Testis (tissue), 3 donors: ENCODE data around the gene ZNF223. TPM values are rescaled to one million over a fixed set of nuclear protein-coding genes. Genes with fewer than 3 reads are reported as not detected.

Source experiments
- DNase-seq: peaks from one replicate; pipeline ENCODE4 v3.0.0-alpha.2; 2019
- H3K27ac ChIP-seq, 2 donors: fragments of 200-600 bp; sonication (generic); one replicate each; pipeline ENCODE4 v1.5.1; 2019
- H3K27me3 ChIP-seq: fragments of 200-600 bp; sonication (generic); one replicate; pipeline ENCODE4 v1.5.1; 2019
- H3K36me3 ChIP-seq: fragments of 200-600 bp; sonication (generic); one replicate; pipeline ENCODE4 v1.5.1; 2017; ENCODE audit warnings: low read depth; ENCODE audit errors: missing control alignments
- H3K4me1 ChIP-seq: fragments of 200-600 bp; sonication (generic); one replicate; pipeline ENCODE4 v1.5.1; 2019
- H3K4me3 ChIP-seq, 2 donors: fragments of 200-600 bp; sonication (generic); one replicate each; pipeline ENCODE4 v1.5.1; 2017 to 2019
- H3K9me3 ChIP-seq: fragments of 200-600 bp; sonication (generic); one replicate; pipeline ENCODE4 v1.5.1; 2017
- POLR2A ChIP-seq: fragments of 450-650 bp; IDR thresholded peaks from one replicate; pipeline ENCODE4 v1.6.1; 2017; ENCODE audit warnings: antibody characterized with exemption, mild to moderate bottlenecking, moderate library complexity
- WGBS, 2 donors: methylation state at CpG; one replicate each; pipeline ENCODE4 v1.1.5; 2018; 5-methylcytosine and 5-hydroxymethylcytosine counted together
- intact Hi-C: fragments of 100-400 bp; cut with DNase I; formaldehyde crosslinking; loops from one replicate; pipeline ENCODE4 v1.15.1; 2023; ENCODE audit warnings: low total_unique reads
- polyA plus RNA-seq: library from polyadenylated mRNA; stranded (reverse); fragments of 350-450 nt; fragmentation: Illumina TruSeq; extraction: RNeasy Lipid Tissue Mini Kit (QIAGEN cat#74804); gene quantifications from one replicate; pipeline ENCODE4 v1.2.3, GENCODE V29; 2014; ENCODE audit warnings: low read depth, low replicate concordance; ENCODE audit not compliant: insufficient read depth
- small RNA-seq, 2 donors: library from RNA; depleted of rRNA; stranded (forward); fragments of <200 nt; gene quantifications; one replicate each; pipeline ENCODE3, GENCODE V24; 2016
- total RNA-seq, 2 donors: library from RNA; depleted of rRNA; stranded (reverse); fragments of >200 nt; gene quantifications; one replicate each; pipeline ENCODE4 v1.2.3, GENCODE V29; 2016
- TF ChIP-seq, protein P1 (sequence below), 3 experiments: fragments of 450-650 bp in 2 of 3; fragments of 200-600 bp in 1 of 3; sonication (generic) in 1 of 3; IDR thresholded peaks; one replicate each; pipeline ENCODE4 v1.5.1; 2016 to 2019; ENCODE audit warnings: antibody characterized with exemption in 3 of 3, mild to moderate bottlenecking in 2 of 3, moderate library complexity in 1 of 3

Gene ZNF223
- total and polyA plus RNA-seq, 3 donors from 2014 or later: 4.5 to 6.1 (median 4.8) TPM

DNA sequence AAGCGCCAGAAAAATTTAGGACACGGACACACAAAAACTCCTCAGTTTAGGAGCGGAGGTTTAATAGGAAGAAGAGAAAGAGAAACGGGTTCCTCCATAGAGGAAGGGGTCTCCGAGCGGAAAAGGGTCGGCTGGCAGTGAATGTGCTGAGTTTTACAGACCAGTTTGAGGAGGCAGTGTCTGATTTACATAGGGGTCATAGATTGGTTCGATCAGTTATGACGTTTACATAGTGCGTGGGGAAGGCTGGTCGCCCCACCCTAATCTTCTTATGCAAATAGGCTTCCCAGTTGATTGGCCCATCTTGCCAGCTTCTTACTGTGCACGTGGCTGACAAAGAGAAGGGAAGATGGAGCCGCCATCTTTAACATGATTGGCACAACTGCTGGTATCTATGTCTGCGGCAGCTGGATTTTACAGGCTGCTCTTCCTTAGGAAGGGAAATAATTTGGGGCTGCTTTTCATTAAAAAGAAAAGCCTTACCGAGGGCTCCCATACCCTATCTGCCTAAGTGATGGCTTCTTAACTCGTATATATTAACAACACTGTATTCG lies 60.2 kb downstream of the ZNF223 start:
- peaks cover 11% of the 10 kb centered on the region for H3K4me1 ChIP-seq
- TF ChIP-seq POLR2A: no peak
- TF ChIP-seq, protein P1, sequence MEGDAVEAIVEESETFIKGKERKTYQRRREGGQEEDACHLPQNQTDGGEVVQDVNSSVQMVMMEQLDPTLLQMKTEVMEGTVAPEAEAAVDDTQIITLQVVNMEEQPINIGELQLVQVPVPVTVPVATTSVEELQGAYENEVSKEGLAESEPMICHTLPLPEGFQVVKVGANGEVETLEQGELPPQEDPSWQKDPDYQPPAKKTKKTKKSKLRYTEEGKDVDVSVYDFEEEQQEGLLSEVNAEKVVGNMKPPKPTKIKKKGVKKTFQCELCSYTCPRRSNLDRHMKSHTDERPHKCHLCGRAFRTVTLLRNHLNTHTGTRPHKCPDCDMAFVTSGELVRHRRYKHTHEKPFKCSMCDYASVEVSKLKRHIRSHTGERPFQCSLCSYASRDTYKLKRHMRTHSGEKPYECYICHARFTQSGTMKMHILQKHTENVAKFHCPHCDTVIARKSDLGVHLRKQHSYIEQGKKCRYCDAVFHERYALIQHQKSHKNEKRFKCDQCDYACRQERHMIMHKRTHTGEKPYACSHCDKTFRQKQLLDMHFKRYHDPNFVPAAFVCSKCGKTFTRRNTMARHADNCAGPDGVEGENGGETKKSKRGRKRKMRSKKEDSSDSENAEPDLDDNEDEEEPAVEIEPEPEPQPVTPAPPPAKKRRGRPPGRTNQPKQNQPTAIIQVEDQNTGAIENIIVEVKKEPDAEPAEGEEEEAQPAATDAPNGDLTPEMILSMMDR (IDR thresholded peaks at IDR 0.05): no peak
- DNase-seq: peak; percentile 82
- H3K9me3 ChIP-seq: no peaks in the 10 kb centered on the region
- H3K27ac ChIP-seq: peak overlapping the region in 1 of 2 donors; percentile 38
- peak overlapping the region; percentile 72 to 90 for H3K4me3 ChIP-seq
- H3K27me3 ChIP-seq: no peaks in the 10 kb centered on the region
- intact Hi-C loops: loop anchor here (10.0 kb wide), 1 partner anchor 57 kb away; the partner anchor contains the start of gene ZNF223
- 9 to 14% methylated on average over 17 of the region's 17 CpGs for WGBS, 2 donors
- no peaks in the 10 kb centered on the region for H3K36me3 ChIP-seq

DNA sequence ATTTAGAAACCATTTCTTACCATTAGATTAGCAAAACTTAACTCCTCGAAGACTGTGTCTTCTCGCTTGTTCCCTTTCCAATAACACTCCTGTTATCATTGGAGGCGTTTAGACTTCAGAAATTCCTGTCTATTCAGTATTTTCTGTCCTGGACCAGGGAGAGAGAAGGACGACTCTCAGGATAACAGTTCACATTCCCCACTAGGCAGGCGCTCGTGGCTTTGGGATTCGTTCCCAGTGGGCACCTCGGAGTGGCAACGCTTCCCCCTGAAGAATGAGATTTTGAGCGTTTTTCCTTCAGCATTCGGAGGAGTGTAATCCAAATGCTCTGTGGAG lies 60.9 kb downstream of the ZNF223 start:
- Histone ChIP-seq H3K36me3 (no peaks in the 10 kb centered on the region), H3K4me1 (peaks cover 11% of the 10 kb centered on the region), H3K9me3 (no peaks in the 10 kb centered on the region), H3K4me3 (peak overlapping the region; percentile 72 to 90), H3K27ac (peak overlapping the region; percentile 14 to 38), H3K27me3 (no peaks in the 10 kb centered on the region)
- no peak for TF ChIP-seq POLR2A
- TF ChIP-seq, protein P1 (IDR thresholded peaks at IDR 0.05): no peak
- no peak for DNase-seq
- WGBS, 2 donors: 0 to 1% methylated on average over 11 of the region's 11 CpGs
- intact Hi-C loops: loop anchor here (10.0 kb wide), 1 partner anchor 58 kb away; the partner anchor contains the start of gene ZNF223

DNA sequence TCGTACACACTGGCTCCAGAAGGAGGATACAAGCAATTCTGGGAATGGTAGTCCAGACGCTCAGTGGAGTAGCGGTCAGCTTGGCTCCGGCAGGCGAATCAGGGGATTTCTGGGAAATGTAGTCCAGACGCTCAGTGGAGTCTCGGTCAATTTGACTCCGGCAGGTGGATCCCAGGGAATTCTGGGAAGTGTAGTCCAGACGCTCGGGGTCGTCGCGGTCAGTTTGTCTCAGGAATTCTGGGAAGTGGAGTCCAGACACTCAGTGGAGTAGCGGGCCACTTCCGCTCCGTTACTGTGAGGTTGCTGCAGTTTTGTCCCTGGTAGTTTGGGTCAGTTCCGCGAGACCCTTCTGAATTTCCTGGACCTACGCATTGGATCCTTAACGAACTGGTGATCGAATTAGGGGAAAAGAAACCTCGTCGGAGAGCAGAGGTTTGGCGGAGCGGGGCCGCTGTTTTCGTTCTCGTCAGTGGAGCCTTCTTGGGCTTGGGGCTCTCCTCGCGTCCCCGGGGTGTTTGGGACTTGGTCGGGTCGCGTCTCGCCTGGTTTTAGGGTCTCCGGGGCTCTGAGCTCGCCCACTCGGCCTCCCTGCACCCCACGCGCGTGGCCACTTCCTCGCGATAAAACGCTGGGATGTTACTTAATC lies 61.4 kb downstream of the ZNF223 start, which contains the start of gene ZNF225:
ZNF225 (plus strand) TSS at position 262 of the 646 bp plus-strand sequence. CDS start 2,429 bp downstream, outside the sequence.
- H3K27ac ChIP-seq: peak within 1 kb of the TSS; percentile 36 to 59
- H3K4me3 ChIP-seq: peak within 1 kb of the TSS; percentile 72 to 90
- peaks cover 11% of the 10 kb centered on the region for H3K4me1 ChIP-seq
- 0 to 1% methylated on average over 16 to 41 of the region's 44 CpGs for WGBS, 2 donors
- no peaks in the 10 kb centered on the region for H3K36me3 ChIP-seq
- no peaks in the 10 kb centered on the region for H3K9me3 ChIP-seq
- DNase-seq: peak; percentile 99
- no peak for TF ChIP-seq POLR2A
- TF ChIP-seq, protein P1 (IDR thresholded peaks at IDR 0.05): no peak
- no peaks in the 10 kb centered on the region for H3K27me3 ChIP-seq
- intact Hi-C loops: loop anchor here (10.0 kb wide), 1 partner anchor 58 kb away; the partner anchor contains the start of gene ZNF223

DNA sequence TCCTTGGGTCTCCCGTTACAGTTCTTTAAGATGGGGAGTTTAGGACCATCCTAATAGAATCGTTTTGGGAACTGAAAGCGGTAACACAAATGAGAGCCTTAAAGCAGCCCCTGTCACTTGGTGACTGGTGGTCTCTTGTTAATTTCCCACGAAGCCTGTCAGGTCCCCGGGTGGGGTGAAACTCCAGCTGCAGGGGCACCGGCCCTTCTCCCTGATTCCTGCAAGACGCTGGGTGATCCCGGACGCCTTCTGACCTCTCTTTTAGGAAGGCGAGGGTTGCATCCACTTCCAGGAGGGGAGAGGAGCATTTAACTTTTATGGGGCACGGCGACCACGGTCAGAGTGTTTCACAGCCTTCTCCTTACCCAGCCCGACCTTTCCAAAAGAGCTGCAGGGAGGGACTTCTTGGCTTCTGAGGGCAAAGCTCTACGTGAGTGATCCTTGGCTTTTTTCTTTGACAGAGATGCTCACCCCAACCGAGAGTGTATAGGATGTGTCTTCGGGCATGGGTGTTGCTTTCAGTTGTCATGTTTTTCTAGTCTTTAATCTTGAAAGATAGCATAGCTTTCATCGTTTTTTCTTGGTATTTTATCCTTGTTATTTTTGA lies 62.1 kb downstream of the ZNF223 start:
- intact Hi-C loops: loop anchor here (10.0 kb wide), 1 partner anchor 59 kb away; the partner anchor contains the start of gene ZNF223
- 3% methylated on average over 13 to 18 of the region's 18 CpGs for WGBS, 2 donors

More for the DNA sequence above, 62.1 kb downstream of the ZNF223 start:
- H3K27ac ChIP-seq: peak overlapping the region; percentile 36 to 59
- H3K4me1 ChIP-seq: peaks cover 11% of the 10 kb centered on the region
- no peaks in the 10 kb centered on the region for H3K9me3 ChIP-seq
- H3K27me3 ChIP-seq: no peaks in the 10 kb centered on the region
- peak overlapping the region; percentile 72 to 90 for H3K4me3 ChIP-seq
- TF ChIP-seq POLR2A: no peak
- TF ChIP-seq, protein P1 (IDR thresholded peaks at IDR 0.05): no peak
- DNase-seq: peak; percentile 37
- H3K36me3 ChIP-seq: no peaks in the 10 kb centered on the region

Small RNA genes within 50 kb of the gene (small RNA-seq; reads per million reads assigned to genes)
- 0 reads per million in 2 donors for gene RNU6-902P

Other genes starting within 250 kb of the ZNF223 start
- 10 to 100 TPM in 1 of 2 donors, 1 to 10 TPM in 1; 4.9 to 14.7 TPM for gene LYPD5, start 249.6 kb upstream of the ZNF223 start, total RNA-seq
- gene LYPD5, start 249.6 kb upstream of the ZNF223 start, polyA plus RNA-seq: 12.6 TPM
- 10 to 100 TPM in 1 of 2 donors, 1 to 10 TPM in 1; 6.9 to 10.7 TPM for gene ZNF283, start 224.7 kb upstream of the ZNF223 start, total RNA-seq
- gene ZNF283, start 224.7 kb upstream of the ZNF223 start, polyA plus RNA-seq: 2.9 TPM
- 10 to 100 TPM in 1 of 2 donors, 1 to 10 TPM in 1; 5.4 to 12.0 TPM for gene ZNF404, start 168.1 kb upstream of the ZNF223 start, total RNA-seq
- 4.6 TPM for gene ZNF404, start 168.1 kb upstream of the ZNF223 start, polyA plus RNA-seq
- 10 to 100 TPM; 10.5 to 10.7 TPM for gene ZNF45, start 116.8 kb upstream of the ZNF223 start, total RNA-seq
- gene ZNF45, start 116.8 kb upstream of the ZNF223 start, polyA plus RNA-seq: 9.4 TPM
- gene ZNF221, start 100.8 kb upstream of the ZNF223 start, total RNA-seq: 1 to 10 TPM; 8.1 to 9.1 TPM
- gene ZNF221, start 100.8 kb upstream of the ZNF223 start, polyA plus RNA-seq: 2.2 TPM
- gene ZNF155, start 67.8 kb upstream of the ZNF223 start, total RNA-seq: 1 to 10 TPM; 8.2 to 8.7 TPM
- gene ZNF155, start 67.8 kb upstream of the ZNF223 start, polyA plus RNA-seq: 7.4 TPM
- 1 to 10 TPM; 3.3 to 4.6 TPM for gene ZNF230, start 49.1 kb upstream of the ZNF223 start, total RNA-seq
- gene ZNF230, start 49.1 kb upstream of the ZNF223 start, polyA plus RNA-seq: 5.6 TPM
- gene ZNF222, start 26.7 kb upstream of the ZNF223 start, total RNA-seq: 1 to 10 TPM; 4.2 to 6.5 TPM
- 15.4 TPM for gene ZNF222, start 26.7 kb upstream of the ZNF223 start, polyA plus RNA-seq
- 1 to 10 TPM; 1.0 to 1.5 TPM for gene ZNF284, start 20.1 kb downstream of the ZNF223 start, total RNA-seq
- 0.96 TPM for gene ZNF284, start 20.1 kb downstream of the ZNF223 start, polyA plus RNA-seq
- 10 to 100 TPM; 21.8 to 22.7 TPM for gene ZNF224, start 42.3 kb downstream of the ZNF223 start, total RNA-seq
- 11.3 TPM for gene ZNF224, start 42.3 kb downstream of the ZNF223 start, polyA plus RNA-seq
- 1 to 10 TPM; 5.0 to 7.4 TPM for gene ZNF225, start 61.4 kb downstream of the ZNF223 start, total RNA-seq
- 5.1 TPM for gene ZNF225, start 61.4 kb downstream of the ZNF223 start, polyA plus RNA-seq
- gene ZNF234, start 89.5 kb downstream of the ZNF223 start, total RNA-seq: 1 to 10 TPM; 7.9 to 8.5 TPM
- 3.4 TPM for gene ZNF234, start 89.5 kb downstream of the ZNF223 start, polyA plus RNA-seq
- 10 to 100 TPM; 44.1 to 54.0 TPM for gene ZNF226, start 113.1 kb downstream of the ZNF223 start, total RNA-seq
- gene ZNF226, start 113.1 kb downstream of the ZNF223 start, polyA plus RNA-seq: 27.4 TPM
- 10 to 100 TPM; 19.8 to 25.0 TPM for gene ZNF227, start 160.5 kb downstream of the ZNF223 start, total RNA-seq
- gene ZNF227, start 160.5 kb downstream of the ZNF223 start, polyA plus RNA-seq: 12.8 TPM
- gene ZNF233, start 207.8 kb downstream of the ZNF223 start, total RNA-seq: 10 to 100 TPM in 1 of 2 donors, 1 to 10 TPM in 1; 6.4 to 11.6 TPM
- 27.7 TPM for gene ZNF233, start 207.8 kb downstream of the ZNF223 start, polyA plus RNA-seq